Neural cell (in vitro differentiated cells): ENCODE data around the gene ASNS.

Experiments
- CTCF ChIP-seq: fragments of 450-650 bp; IDR thresholded peaks from 2 replicates; pipeline ENCODE4 v1.5.1; 2014; ENCODE audit warnings: antibody characterized with exemption, mild to moderate bottlenecking, moderate library complexity; ENCODE audit not compliant: poor library complexity, severe bottlenecking
- EP300 ChIP-seq: fragments of 450-650 bp; conservative IDR thresholded peaks from 2 replicates; pipeline ENCODE4 v1.6.1; 2014; ENCODE audit warnings: antibody characterized with exemption, mild to moderate bottlenecking, moderate library complexity; ENCODE audit not compliant: poor library complexity, severe bottlenecking
- EZH2 ChIP-seq: fragments of 200-600, 300-800 bp; shearing (Covaris generic), sonication (generic); IDR thresholded peaks from 2 replicates; pipeline ENCODE4 v1.6.1; 2014; ENCODE audit warnings: antibody characterized with exemption, low read length, borderline replicate concordance, mild to moderate bottlenecking; ENCODE audit not compliant: insufficient read depth, poor library complexity, severe bottlenecking
- POLR2AphosphoS5 ChIP-seq: IDR thresholded peaks from 2 replicates; pipeline ENCODE4 v1.6.1; 2012
- TAF1 ChIP-seq: IDR thresholded peaks from 2 replicates; pipeline ENCODE4 v1.6.1; 2012; ENCODE audit warnings: low read depth
- TF ChIP-seq, protein P1 (sequence below): IDR thresholded peaks from 2 replicates; pipeline ENCODE4 v1.6.1; 2012; ENCODE audit warnings: borderline replicate concordance

DNA sequence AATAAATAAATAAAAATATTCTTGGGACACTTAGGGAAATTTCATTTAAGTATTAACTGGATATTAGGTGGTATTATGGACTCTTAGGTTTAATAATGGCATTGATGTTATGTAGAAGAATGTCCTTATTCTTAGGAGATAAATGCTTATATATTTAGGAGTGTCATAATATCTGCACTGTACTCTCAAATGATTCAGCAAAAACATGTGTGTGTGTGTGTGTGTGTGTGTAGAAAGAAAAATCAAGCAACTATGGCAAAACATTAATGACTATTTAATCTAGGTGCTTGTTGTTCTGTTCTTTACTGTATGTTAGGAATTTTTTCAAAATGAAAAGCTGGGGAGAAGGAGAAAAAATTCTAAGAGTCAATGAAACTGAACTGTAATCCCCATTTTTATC, 3.9 kb downstream of the ASNS start:
- TF ChIP-seq POLR2AphosphoS5 = no peak
- no peak for TF ChIP-seq TAF1
- no peak for TF ChIP-seq EP300
- TF ChIP-seq EZH2 = no peak
- no peak for TF ChIP-seq CTCF
- TF ChIP-seq, protein P1, sequence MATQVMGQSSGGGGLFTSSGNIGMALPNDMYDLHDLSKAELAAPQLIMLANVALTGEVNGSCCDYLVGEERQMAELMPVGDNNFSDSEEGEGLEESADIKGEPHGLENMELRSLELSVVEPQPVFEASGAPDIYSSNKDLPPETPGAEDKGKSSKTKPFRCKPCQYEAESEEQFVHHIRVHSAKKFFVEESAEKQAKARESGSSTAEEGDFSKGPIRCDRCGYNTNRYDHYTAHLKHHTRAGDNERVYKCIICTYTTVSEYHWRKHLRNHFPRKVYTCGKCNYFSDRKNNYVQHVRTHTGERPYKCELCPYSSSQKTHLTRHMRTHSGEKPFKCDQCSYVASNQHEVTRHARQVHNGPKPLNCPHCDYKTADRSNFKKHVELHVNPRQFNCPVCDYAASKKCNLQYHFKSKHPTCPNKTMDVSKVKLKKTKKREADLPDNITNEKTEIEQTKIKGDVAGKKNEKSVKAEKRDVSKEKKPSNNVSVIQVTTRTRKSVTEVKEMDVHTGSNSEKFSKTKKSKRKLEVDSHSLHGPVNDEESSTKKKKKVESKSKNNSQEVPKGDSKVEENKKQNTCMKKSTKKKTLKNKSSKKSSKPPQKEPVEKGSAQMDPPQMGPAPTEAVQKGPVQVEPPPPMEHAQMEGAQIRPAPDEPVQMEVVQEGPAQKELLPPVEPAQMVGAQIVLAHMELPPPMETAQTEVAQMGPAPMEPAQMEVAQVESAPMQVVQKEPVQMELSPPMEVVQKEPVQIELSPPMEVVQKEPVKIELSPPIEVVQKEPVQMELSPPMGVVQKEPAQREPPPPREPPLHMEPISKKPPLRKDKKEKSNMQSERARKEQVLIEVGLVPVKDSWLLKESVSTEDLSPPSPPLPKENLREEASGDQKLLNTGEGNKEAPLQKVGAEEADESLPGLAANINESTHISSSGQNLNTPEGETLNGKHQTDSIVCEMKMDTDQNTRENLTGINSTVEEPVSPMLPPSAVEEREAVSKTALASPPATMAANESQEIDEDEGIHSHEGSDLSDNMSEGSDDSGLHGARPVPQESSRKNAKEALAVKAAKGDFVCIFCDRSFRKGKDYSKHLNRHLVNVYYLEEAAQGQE = no peak
